IMR-90 (cell line): ENCODE measurements around the gene GINS3. TPM values are rescaled to one million over a fixed set of nuclear protein-coding genes. Genes with fewer than 3 reads are reported as not detected.

Experiments used
- ATAC-seq: fragments of 200-7000 bp; cut with Tn5 transposase; 2 replicates; pipeline ENCODE4 v1.9.1; 2020; ENCODE audit warnings: low read depth, mild to moderate bottlenecking, moderate library complexity
- BruUV-seq: library from RNA; stranded (reverse); fragments of 400-500 nt; replicated peaks from 2 replicates; lab custom pipeline; 2021; lab: Mats Ljungman, UMichigan
- CTCF ChIA-PET: fragments of 300-600 bp; formaldehyde crosslinking; extraction: SDS; loops from one replicate; lab custom pipeline; 2021; ENCODE audit warnings: antibody characterized with exemption; lab: Yijun Ruan, JAX
- POLR2A ChIA-PET: fragments of 300-600 bp; sonication (Branson Sonifier 250); formaldehyde crosslinking; loops from one replicate; lab custom pipeline; 2022; ENCODE audit warnings: antibody characterized with exemption; ENCODE audit not compliant: unreplicated experiment; lab: Charles Lee
- DNase-seq: peaks from one replicate; pipeline ENCODE4 v3.0.0; 2013
- H2AFZ ChIP-seq: replicated peaks from 2 replicates; pipeline ENCODE3; 2013; ENCODE audit warnings: low read length, mild to moderate bottlenecking; ENCODE audit not compliant: poor library complexity
- H2AK5ac ChIP-seq: 2 replicates; pipeline ENCODE4 v1.6.1; 2013; ENCODE audit warnings: low read depth, low read length, inconsistent platforms
- H2AK9ac ChIP-seq: replicated peaks from 2 replicates; pipeline ENCODE3; 2013; ENCODE audit warnings: mild to moderate bottlenecking, low read depth, low read length, moderate library complexity; ENCODE audit not compliant: poor library complexity
- H2BK120ac ChIP-seq: 2 replicates; pipeline ENCODE4 v1.6.1; 2013; ENCODE audit warnings: low read depth, low read length, inconsistent platforms
- H2BK15ac ChIP-seq: 3 replicates; pipeline ENCODE4 v1.6.1; 2013; ENCODE audit warnings: low read depth, low read length, inconsistent platforms
- H2BK20ac ChIP-seq: 2 replicates; pipeline ENCODE4 v1.6.1; 2013; ENCODE audit warnings: low read depth, mild to moderate bottlenecking, inconsistent platforms, low read length, moderate library complexity
- H2BK5ac ChIP-seq: 2 replicates; pipeline ENCODE4 v1.6.1; 2013; ENCODE audit warnings: mild to moderate bottlenecking, low read depth, low read length, inconsistent platforms; ENCODE audit not compliant: poor library complexity, severe bottlenecking
- H3K14ac ChIP-seq: replicated peaks from 2 replicates; pipeline ENCODE4 v1.6.1; 2013; ENCODE audit warnings: low read depth, low read length, inconsistent platforms
- H3K18ac ChIP-seq: 2 replicates; pipeline ENCODE4 v1.6.1; 2013; ENCODE audit warnings: low read depth, low read length, control low read depth
- H3K23ac ChIP-seq: 2 replicates; pipeline ENCODE4 v1.6.1; 2013; ENCODE audit warnings: low read depth, low read length, inconsistent platforms
- H3K27ac ChIP-seq: 2 replicates; pipeline ENCODE4 v1.5.1; 2013; ENCODE audit warnings: mild to moderate bottlenecking, control low read depth, low read length; ENCODE audit not compliant: insufficient read depth
- H3K27me3 ChIP-seq: 2 replicates; pipeline ENCODE4 v1.6.1; 2013; ENCODE audit warnings: low read length; ENCODE audit not compliant: control insufficient read depth, insufficient read depth
- H3K36me3 ChIP-seq: 2 replicates; pipeline ENCODE4 v1.6.1; 2013; ENCODE audit warnings: low read length, mixed read lengths; ENCODE audit not compliant: control insufficient read depth, insufficient read depth
- H3K4ac ChIP-seq: 2 replicates; pipeline ENCODE4 v1.6.1; 2013; ENCODE audit warnings: low read depth, low read length, inconsistent platforms
- H3K4me1 ChIP-seq: 2 replicates; pipeline ENCODE4 v1.6.1; 2013; ENCODE audit warnings: low read length, mixed read lengths; ENCODE audit not compliant: control insufficient read depth, insufficient read depth
- H3K4me2 ChIP-seq: 2 replicates; pipeline ENCODE4 v1.6.1; 2013; ENCODE audit warnings: low read depth, mild to moderate bottlenecking, control low read depth, low read length, moderate library complexity
- H3K4me3 ChIP-seq: 2 replicates; pipeline ENCODE4 v1.5.1; 2013; ENCODE audit warnings: low read depth, mild to moderate bottlenecking, control low read depth, low read length, moderate library complexity; ENCODE audit not compliant: insufficient read depth
- H3K56ac ChIP-seq: 2 replicates; pipeline ENCODE4 v1.6.1; 2013; ENCODE audit warnings: low read length, inconsistent platforms; ENCODE audit not compliant: insufficient read depth; ENCODE audit errors: extremely low read depth
- H3K79me1 ChIP-seq, 2 experiments: 2 replicates each; pipeline ENCODE4 v1.6.1; 2013; ENCODE audit warnings: low read length in 2 of 2, inconsistent platforms in 1 of 2, low read depth in 1 of 2
- H3K9ac ChIP-seq: 2 replicates; pipeline ENCODE4 v1.6.1; 2013; ENCODE audit warnings: low read depth, low read length, control low read depth
- H3K9me1 ChIP-seq: 2 replicates; pipeline ENCODE4 v1.6.1; 2013; ENCODE audit warnings: low read length, inconsistent platforms; ENCODE audit not compliant: insufficient read depth
- H3K9me3 ChIP-seq: 2 replicates; pipeline ENCODE4 v1.6.1; 2013; ENCODE audit warnings: low read length; ENCODE audit not compliant: control insufficient read depth, insufficient read depth
- H4K20me1 ChIP-seq: 2 replicates; pipeline ENCODE4 v1.6.1; 2013; ENCODE audit warnings: low read length, inconsistent platforms; ENCODE audit not compliant: insufficient read depth
- H4K5ac ChIP-seq: 2 replicates; pipeline ENCODE4 v1.6.1; 2013; ENCODE audit warnings: mild to moderate bottlenecking, low read depth, low read length, control low read depth
- H4K8ac ChIP-seq, 2 experiments: 2 replicates each; pipeline ENCODE4 v1.6.1; 2013; ENCODE audit warnings: low read depth in 2 of 2, low read length in 2 of 2, control low read depth in 1 of 2, inconsistent platforms in 1 of 2
- H4K91ac ChIP-seq: 2 replicates; pipeline ENCODE4 v1.6.1; 2013; ENCODE audit warnings: low read depth, low read length, inconsistent platforms; ENCODE audit not compliant: insufficient read depth
- BHLHE40 ChIP-seq: fragments of 150-350 bp; IDR thresholded peaks from 2 replicates; pipeline ENCODE4 v1.6.1; 2016; ENCODE audit warnings: mild to moderate bottlenecking, low read depth, low read length
- CEBPB ChIP-seq: IDR thresholded peaks from 2 replicates; pipeline ENCODE4 v1.6.1; 2012; ENCODE audit warnings: low read depth, low read length, improper control_type of control experiment
- CHD1 ChIP-seq: IDR thresholded peaks from 2 replicates; pipeline ENCODE4 v1.6.1; 2012; ENCODE audit warnings: low read depth, low read length, improper control_type of control experiment
- CTCF ChIP-seq: conservative IDR thresholded peaks from 2 replicates; pipeline ENCODE4 v1.5.1; 2012; ENCODE audit warnings: mild to moderate bottlenecking, low read depth, low read length, improper control_type of control experiment
- ELK1 ChIP-seq: fragments of 150-350 bp; IDR thresholded peaks from 2 replicates; pipeline ENCODE4 v1.6.1; 2016; ENCODE audit warnings: low read depth, mild to moderate bottlenecking, low read length, moderate library complexity, borderline replicate concordance
- FOS ChIP-seq: fragments of 150-350 bp; IDR thresholded peaks from 2 replicates; pipeline ENCODE4 v1.6.1; 2016; ENCODE audit warnings: low read depth, low read length
- MAFK ChIP-seq: IDR thresholded peaks from 2 replicates; pipeline ENCODE4 v1.6.1; 2012; ENCODE audit warnings: low read depth, low read length, improper control_type of control experiment
- MAZ ChIP-seq: IDR thresholded peaks from 2 replicates; pipeline ENCODE4 v1.6.1; 2012; ENCODE audit warnings: low read depth, mild to moderate bottlenecking, low read length, improper control_type of control experiment, moderate library complexity, borderline replicate concordance
- MXI1 ChIP-seq: IDR thresholded peaks from 2 replicates; pipeline ENCODE4 v1.6.1; 2012; ENCODE audit warnings: low read depth, mild to moderate bottlenecking, low read length, moderate library complexity, borderline replicate concordance
- NFE2L2 ChIP-seq: fragments of 150-350 bp; IDR thresholded peaks from 2 replicates; pipeline ENCODE4 v1.6.1; 2016; ENCODE audit warnings: low read depth, mild to moderate bottlenecking, low read length
- POLR2A ChIP-seq: IDR thresholded peaks from 2 replicates; pipeline ENCODE4 v1.6.1; 2012; ENCODE audit warnings: mild to moderate bottlenecking, low read depth, low read length
- RCOR1 ChIP-seq: IDR thresholded peaks from 2 replicates; pipeline ENCODE4 v1.6.1; 2012; ENCODE audit warnings: mild to moderate bottlenecking, low read length, improper control_type of control experiment; ENCODE audit not compliant: insufficient replicate concordance
- RFX5 ChIP-seq: IDR thresholded peaks from 2 replicates; pipeline ENCODE4 v1.8.0; 2012; ENCODE audit warnings: low read depth, mild to moderate bottlenecking, low read length, moderate library complexity
- SMC3 ChIP-seq: fragments of 150-350 bp; IDR thresholded peaks from 2 replicates; pipeline ENCODE4 v1.6.1; 2016; ENCODE audit warnings: low read depth, mild to moderate bottlenecking, antibody characterized with exemption, low read length, moderate library complexity
- WGBS, 2 experiments: methylation state at CpG; one replicate each; pipeline versions ENCODE4 v1.1.5 to v1.1.7; 2013; ENCODE audit warnings: missing lambda C conversion rate in 2 of 2; ENCODE audit not compliant: insufficient read length in 1 of 2; ENCODE audit errors: extremely low coverage in 2 of 2; 5-methylcytosine and 5-hydroxymethylcytosine counted together
- dilution Hi-C: fragments of 300-500 bp; cut with HindIII; formaldehyde crosslinking; loops from one replicate; pipeline ENCODE4 v1.14.3; 2018; ENCODE audit warnings: low sequenced_read_pairs; ENCODE audit not compliant: unreplicated experiment
- in situ Hi-C: fragments of 300-500 bp; cut with MboI; formaldehyde crosslinking; loops from 3 replicates; pipeline ENCODE4 v1.14.3; 2019; ENCODE audit warnings: low sequenced_read_pairs, inconsistent platforms, mixed read lengths
- intact Hi-C: fragments of 100-400 bp; cut with micrococcal nuclease; formaldehyde crosslinking; loops from 2 replicates; pipeline ENCODE4 v1.10.0; 2022
- polyA plus RNA-seq, 3 experiments: library from polyadenylated mRNA; depleted of rRNA; stranded (reverse); fragments of >200 nt; gene quantifications; 2 replicates each; pipeline ENCODE4 v1.2.3, GENCODE V29; 2012; ENCODE audit warnings: low replicate concordance in 1 of 3
- total RNA-seq: library from RNA; depleted of rRNA; stranded (reverse); fragments of >200 nt; gene quantifications from 2 replicates; pipeline ENCODE4 v1.2.3, GENCODE V29; 2012

GINS3 gene
- total and polyA plus RNA-seq, 2 of the 4 experiments (the other 2 are of a cell fraction) = 5.2 to 5.4 TPM

GRCh38 chr16:58440131-58440530 is 47.9 kb downstream of the GINS3 start:
- dilution Hi-C loops (no loop called here), intact Hi-C loops (no loop called here), in situ Hi-C loops (no loop called here)
- H3K18ac ChIP-seq = no peak overlapping the region
- TF ChIP-seq NFE2L2 (no peak), MAZ (no peak), CTCF (no peak), CHD1 (no peak), FOS (no peak), SMC3 (no peak), MAFK (no peak), ELK1 (no peak), BHLHE40 (no peak), CEBPB (no peak), POLR2A (no peak), RCOR1 (no peak), RFX5 (no peak), MXI1 (no peak)
- no peak overlapping the region for H3K4me2 ChIP-seq
- POLR2A ChIA-PET = no interaction called here
- DNase-seq (no peak), ATAC-seq (no peak)
- H2BK20ac ChIP-seq = no peak overlapping the region
- H3K9me1 ChIP-seq = no peaks in the 10 kb centered on the region
- no peaks in the 10 kb centered on the region for H4K20me1 ChIP-seq
- no peak overlapping the region for H2BK120ac ChIP-seq
- no peak overlapping the region for H4K5ac ChIP-seq
- no peaks in the 10 kb centered on the region for H3K9me3 ChIP-seq
- H2BK5ac ChIP-seq = no peak overlapping the region
- no peak overlapping the region for H3K9ac ChIP-seq
- no CpG with 5 or more reads among the region's 3 CpGs for WGBS, 2 experiments
- BruUV-seq = no TSS peak
- H3K79me1 ChIP-seq = no peaks in the 10 kb centered on the region
- no peak overlapping the region for H3K4ac ChIP-seq
- H3K56ac ChIP-seq = no peak overlapping the region
- H3K4me3 ChIP-seq = no peak overlapping the region
- no peak overlapping the region for H3K27ac ChIP-seq
- H2AFZ ChIP-seq = no peak overlapping the region
- H4K91ac ChIP-seq = no peak overlapping the region
- no peak overlapping the region for H2AK5ac ChIP-seq
- CTCF ChIA-PET = no interaction called here
- no peak overlapping the region for H3K14ac ChIP-seq
- H2BK15ac ChIP-seq = no peak overlapping the region
- H4K8ac ChIP-seq = no peak overlapping the region
- peaks cover 6% of the 10 kb centered on the region; the same call in 1 of the 2 replicates for H3K27me3 ChIP-seq
- H2AK9ac ChIP-seq = no peak overlapping the region
- H3K36me3 ChIP-seq = no peaks in the 10 kb centered on the region
- no peaks in the 10 kb centered on the region for H3K4me1 ChIP-seq
- no peak overlapping the region for H3K23ac ChIP-seq
